Lung (tissue), 12 donors: ENCODE measurements around the gene MTAP. TPM values are rescaled to one million over a fixed set of nuclear protein-coding genes. Genes with fewer than 3 reads are reported as not detected.

Experiments
- ATAC-seq: fragments of 200-7000 bp; cut with Tn5 transposase; one replicate; pipeline ENCODE4 v1.9.1; 2020; ENCODE audit warnings: moderate number of reproducible peaks; ENCODE audit not compliant: insufficient read depth, low FRiP score
- DNase-seq, 3 donors: peaks; one replicate each; pipeline ENCODE4 v3.0.0-alpha.2; 2013 to 2017
- H3K27ac ChIP-seq, 2 donors: one replicate each; pipeline ENCODE4 v1.5.1; 2013; ENCODE audit warnings: mild to moderate bottlenecking in 2 of 2, moderate library complexity in 2 of 2, control low read depth in 1 of 2, inconsistent platforms in 1 of 2, low read depth in 1 of 2, low read length in 1 of 2
- H3K27me3 ChIP-seq, 3 donors: one replicate each; pipeline ENCODE4 v1.5.1; 2013; ENCODE audit warnings: low read length in 2 of 3; ENCODE audit not compliant: control insufficient read depth in 3 of 3, insufficient read depth in 3 of 3
- H3K36me3 ChIP-seq, 4 donors: one replicate each; pipeline ENCODE4 v1.5.1; 2013; ENCODE audit warnings: low read length in 4 of 4, mild to moderate bottlenecking in 1 of 4, moderate library complexity in 1 of 4; ENCODE audit not compliant: control insufficient read depth in 4 of 4, insufficient read depth in 4 of 4
- H3K4me1 ChIP-seq, 5 donors: one replicate each; pipeline ENCODE4 v1.5.1; 2013; ENCODE audit warnings: low read length in 5 of 5, mild to moderate bottlenecking in 2 of 5, moderate library complexity in 1 of 5; ENCODE audit not compliant: control insufficient read depth in 5 of 5, insufficient read depth in 5 of 5
- H3K4me3 ChIP-seq: one replicate; pipeline ENCODE4 v1.5.1; 2013; ENCODE audit warnings: mild to moderate bottlenecking, control low read depth, moderate library complexity
- H3K9ac ChIP-seq, 2 donors: one replicate each; pipeline ENCODE4 v1.5.1; 2013; ENCODE audit warnings: low read length in 2 of 2, control low read depth in 1 of 2; ENCODE audit not compliant: insufficient read depth in 1 of 2
- H3K9me3 ChIP-seq, 4 donors: one replicate each; pipeline ENCODE4 v1.5.1; 2013; ENCODE audit warnings: low read length in 3 of 4, mild to moderate bottlenecking in 1 of 4, moderate library complexity in 1 of 4; ENCODE audit not compliant: control insufficient read depth in 4 of 4, insufficient read depth in 3 of 4
- WGBS, 2 donors: extraction: QIAGEN DNeasy Blood & Tissue Kit; methylation state at CpG; one replicate each; pipeline ENCODE4 v1.1.7; 2013; 5-methylcytosine and 5-hydroxymethylcytosine counted together
- polyA plus RNA-seq, 2 donors: library from polyadenylated mRNA; stranded (reverse); fragments of 200-250 nt; gene quantifications; one replicate each; pipeline ENCODE4 v1.2.1, GENCODE V29; 2013
- total RNA-seq, 2 donors: library from RNA; depleted of rRNA in 1 of 2; stranded (reverse); fragments of >200 nt in 1 of 2; gene quantifications; one replicate each; pipeline ENCODE4 v1.2.1, GENCODE V29; 2014 to 2021
- TF ChIP-seq, protein P1 (sequence below): IDR thresholded peaks from 2 replicates; pipeline ENCODE4 v1.5.1; 2012; ENCODE audit warnings: mild to moderate bottlenecking; ENCODE audit errors: control extremely low read depth, extremely low read depth
- donor health status: control.
- donor health status: control.
- donor health status: Bipolar disorder and iron deficiency.
- donor health status: healthy.
- donor health status: DM: yes; HTN: yes; CAD: no.

Gene MTAP
- total and polyA plus RNA-seq, 4 donors: 10.0 to 31.5 (median 18.8) TPM

DNA sequence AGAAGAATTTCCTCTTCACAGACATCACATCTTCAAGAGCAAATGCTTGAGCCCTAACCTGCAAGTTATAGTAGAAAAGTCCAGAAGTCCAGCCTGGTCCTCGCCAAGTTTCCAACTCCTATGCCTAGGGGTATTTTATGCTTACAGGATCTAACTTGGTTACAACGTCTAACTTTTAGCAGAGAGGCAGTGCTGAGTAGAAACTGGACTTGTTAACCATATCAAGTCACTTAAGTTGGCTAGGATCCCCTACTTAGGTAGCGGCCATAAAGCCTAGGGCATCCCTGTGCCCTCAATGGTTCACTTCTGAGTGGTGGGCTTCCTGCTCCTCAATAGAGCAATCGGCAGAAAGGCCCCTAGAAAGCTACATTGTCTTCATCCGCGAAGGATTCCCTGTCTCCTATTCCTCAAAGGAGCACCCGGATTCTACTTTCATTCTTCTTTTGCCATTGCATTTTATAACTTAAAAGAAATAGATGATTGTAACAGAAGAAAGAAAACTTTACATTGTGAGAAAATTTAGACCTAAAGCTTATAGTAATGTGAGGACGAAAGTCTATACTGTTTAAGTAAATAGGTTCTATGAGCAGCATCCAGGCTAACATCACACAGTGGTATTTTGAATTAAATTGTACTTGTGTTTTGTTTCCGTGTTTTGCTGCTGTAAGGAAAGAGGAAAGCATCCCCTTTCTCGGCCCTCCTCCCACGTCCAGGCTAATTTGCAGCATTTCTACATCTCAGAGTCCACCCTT, 1.3 kb upstream of the MTAP start:
- TF ChIP-seq, protein P1, sequence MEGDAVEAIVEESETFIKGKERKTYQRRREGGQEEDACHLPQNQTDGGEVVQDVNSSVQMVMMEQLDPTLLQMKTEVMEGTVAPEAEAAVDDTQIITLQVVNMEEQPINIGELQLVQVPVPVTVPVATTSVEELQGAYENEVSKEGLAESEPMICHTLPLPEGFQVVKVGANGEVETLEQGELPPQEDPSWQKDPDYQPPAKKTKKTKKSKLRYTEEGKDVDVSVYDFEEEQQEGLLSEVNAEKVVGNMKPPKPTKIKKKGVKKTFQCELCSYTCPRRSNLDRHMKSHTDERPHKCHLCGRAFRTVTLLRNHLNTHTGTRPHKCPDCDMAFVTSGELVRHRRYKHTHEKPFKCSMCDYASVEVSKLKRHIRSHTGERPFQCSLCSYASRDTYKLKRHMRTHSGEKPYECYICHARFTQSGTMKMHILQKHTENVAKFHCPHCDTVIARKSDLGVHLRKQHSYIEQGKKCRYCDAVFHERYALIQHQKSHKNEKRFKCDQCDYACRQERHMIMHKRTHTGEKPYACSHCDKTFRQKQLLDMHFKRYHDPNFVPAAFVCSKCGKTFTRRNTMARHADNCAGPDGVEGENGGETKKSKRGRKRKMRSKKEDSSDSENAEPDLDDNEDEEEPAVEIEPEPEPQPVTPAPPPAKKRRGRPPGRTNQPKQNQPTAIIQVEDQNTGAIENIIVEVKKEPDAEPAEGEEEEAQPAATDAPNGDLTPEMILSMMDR: no peak
- DNase-seq (no peak), ATAC-seq (no peak)
- Histone ChIP-seq H3K27ac (no peak overlapping the region), H3K9ac (peak overlapping the region in 1 of 2 donors; percentile 72), H3K27me3 (peaks cover 0 to 16% (median 14%) of the 10 kb centered on the region in 3 donors), H3K9me3 (no peaks in the 10 kb centered on the region), H3K36me3 (no peaks in the 10 kb centered on the region), H3K4me1 (peaks cover 2 to 16% (median 11%) of the 10 kb centered on the region in 5 donors), H3K4me3 (no peak overlapping the region)
- 84 to 89% methylated on average over 11 of the region's 11 CpGs for WGBS, 2 donors

DNA sequence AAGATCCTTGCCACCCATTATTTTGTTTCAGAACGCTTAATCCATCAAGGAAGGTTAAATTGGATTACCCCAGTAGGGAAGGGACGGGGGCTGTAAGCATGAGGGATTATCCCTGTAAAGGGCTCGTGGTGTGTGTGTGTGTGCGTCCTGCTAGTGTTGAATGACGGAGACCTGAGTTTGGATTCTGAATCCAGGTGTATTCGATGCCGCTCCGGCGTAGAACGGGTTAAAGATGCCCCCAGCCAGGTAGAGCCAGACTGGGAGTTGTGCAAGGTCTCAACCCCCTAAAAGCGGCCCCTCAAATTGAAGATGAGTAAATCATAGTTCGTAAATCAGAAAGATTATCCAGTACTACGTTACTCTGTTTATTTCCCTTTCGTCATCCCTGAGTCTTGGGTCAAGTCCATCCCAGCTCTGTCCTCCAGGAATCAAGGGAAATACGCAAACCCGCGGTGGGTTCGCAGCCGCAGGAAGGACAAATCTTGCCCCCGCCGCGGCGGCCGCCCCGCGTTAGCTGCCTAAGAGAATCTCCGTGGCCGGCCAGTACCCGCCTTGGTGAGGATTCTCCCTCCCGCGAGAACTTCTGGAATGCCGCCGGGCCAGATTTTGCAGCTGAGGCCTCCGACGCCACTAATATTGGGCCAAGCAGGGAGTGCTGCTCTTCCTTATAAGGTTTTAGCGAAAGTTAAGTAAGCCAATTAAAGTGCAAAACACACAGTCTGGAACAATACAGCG, 586 bp upstream of the MTAP start:
- H3K27ac ChIP-seq: peak overlapping the region; percentile 65 to 86
- ATAC-seq (peak; percentile 28), DNase-seq (peak in 2 of 3 donors; percentile 86 to 90)
- 12 to 13% methylated on average over 37 of the region's 37 CpGs for WGBS, 2 donors
- TF ChIP-seq, protein P1: no peak
- H3K36me3 ChIP-seq: no peaks in the 10 kb centered on the region
- peaks cover 0 to 13% (median 7%) of the 10 kb centered on the region in 3 donors for H3K27me3 ChIP-seq
- no peaks in the 10 kb centered on the region for H3K9me3 ChIP-seq
- peak overlapping the region; percentile 60 to 72 for H3K9ac ChIP-seq
- H3K4me1 ChIP-seq: peaks cover 4 to 16% (median 11%) of the 10 kb centered on the region in 5 donors
- peak overlapping the region; percentile 25 for H3K4me3 ChIP-seq

DNA sequence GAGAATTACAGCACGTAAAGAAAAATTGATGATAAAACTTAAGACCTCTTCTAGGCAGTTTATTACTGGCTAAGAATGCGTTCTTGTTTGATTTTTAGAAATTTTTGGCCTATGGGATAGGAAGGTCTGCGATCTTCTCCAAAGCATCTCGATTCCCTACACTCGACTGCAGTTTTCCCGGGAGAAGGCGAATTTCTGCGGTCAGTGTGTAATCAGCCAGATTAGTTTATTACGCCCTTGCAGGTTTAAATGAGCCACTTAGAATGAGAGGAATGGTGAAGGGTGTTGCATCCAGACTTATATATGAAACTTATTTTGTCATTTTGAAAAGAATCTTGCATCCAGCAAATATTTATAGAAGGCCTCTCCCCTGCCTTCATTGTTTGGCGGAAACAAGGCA, 1.2 kb downstream of the MTAP start:
- H3K9me3 ChIP-seq: no peaks in the 10 kb centered on the region
- H3K27me3 ChIP-seq: peaks cover 0 to 6% (median 0%) of the 10 kb centered on the region in 3 donors
- ATAC-seq: no peak
- WGBS, 2 donors: 55 to 60% methylated on average over 10 of the region's 10 CpGs
- DNase-seq: no peak
- H3K36me3 ChIP-seq: peaks cover 0 to under 1% (median under 1%) of the 10 kb centered on the region in 4 donors
- peaks cover 4 to 16% (median 11%) of the 10 kb centered on the region in 5 donors for H3K4me1 ChIP-seq
- H3K9ac ChIP-seq: peak overlapping the region; percentile 20 to 87
- TF ChIP-seq, protein P1: no peak
- H3K4me3 ChIP-seq: peak overlapping the region; percentile 79
- peak overlapping the region; percentile 65 to 91 for H3K27ac ChIP-seq
